Panc1 (cell line): ENCODE results near the gene ZNRF3. TPM values are rescaled to one million over a fixed set of nuclear protein-coding genes. Genes with fewer than 3 reads are reported as not detected.

Source experiments
- ATAC-seq: fragments of 200-7000 bp; cut with Tn5 transposase; 2 replicates; pipeline ENCODE4 v1.9.1; 2020; ENCODE audit warnings: mild to moderate bottlenecking, moderate library complexity
- Bru-seq: library from RNA; stranded (reverse); fragments of 400-500 nt; gene quantifications from one replicate; lab custom pipeline; 2021; lab: Mats Ljungman, UMichigan
- BruChase-seq, 2 experiments: library from RNA; stranded (reverse); fragments of 400-500 nt; gene quantifications; one replicate each; lab custom pipeline; 2021; lab: Mats Ljungman, UMichigan
- BruUV-seq: library from RNA; stranded (reverse); fragments of 400-500 nt; replicated peaks from 2 replicates; lab custom pipeline; 2021; lab: Mats Ljungman, UMichigan
- CTCF ChIA-PET: fragments of 300-600 bp; sonication (Branson Sonifier 250); formaldehyde crosslinking; loops from one replicate; lab custom pipeline; 2022; ENCODE audit warnings: antibody characterized with exemption; lab: Charles Lee
- POLR2A ChIA-PET: fragments of 300-600 bp; sonication (Branson Sonifier 250); formaldehyde crosslinking; loops from one replicate; lab custom pipeline; 2022; ENCODE audit warnings: antibody characterized with exemption; lab: Charles Lee
- DNase-seq: peaks from one replicate; pipeline ENCODE4 v3.0.0-alpha.2; 2010; ENCODE audit warnings: low read depth, low spot score
- H3K27ac ChIP-seq: 2 replicates; pipeline ENCODE4 v1.5.1; 2011; ENCODE audit warnings: mild to moderate bottlenecking, low read length, inconsistent platforms
- H3K27me3 ChIP-seq: fragments of 200-500 bp; sonication (Bioruptor generic); 2 replicates; pipeline ENCODE4 v1.6.0; 2014; ENCODE audit warnings: low read length, inconsistent platforms; ENCODE audit not compliant: control insufficient read depth, insufficient read depth
- H3K36me3 ChIP-seq: fragments of 200-500 bp; sonication (Bioruptor generic); 2 replicates; pipeline ENCODE4 v1.5.1; 2014; ENCODE audit warnings: inconsistent platforms, mild to moderate bottlenecking, low read length, moderate library complexity; ENCODE audit not compliant: control insufficient read depth, insufficient read depth
- H3K4me1 ChIP-seq: 2 replicates; pipeline ENCODE4 v1.5.1; 2011; ENCODE audit warnings: inconsistent platforms, mild to moderate bottlenecking, low read length, moderate library complexity; ENCODE audit not compliant: control insufficient read depth, insufficient read depth
- H3K4me3 ChIP-seq, 2 experiments: 2 replicates each; pipeline ENCODE4 v1.5.1; 2011 to 2012; ENCODE audit warnings: low read depth in 2 of 2, low read length in 2 of 2, mild to moderate bottlenecking in 2 of 2, inconsistent platforms in 1 of 2, moderate library complexity in 1 of 2
- H3K9me3 ChIP-seq: fragments of 200-500 bp; sonication (Bioruptor generic); 2 replicates; pipeline ENCODE4 v1.5.1; 2014; ENCODE audit warnings: low read depth, mild to moderate bottlenecking, inconsistent platforms, low read length, moderate library complexity; ENCODE audit not compliant: control insufficient read depth, insufficient read depth
- POLR2AphosphoS5 ChIP-seq: IDR thresholded peaks from 2 replicates; pipeline ENCODE4 v1.6.1; 2012; ENCODE audit warnings: mild to moderate bottlenecking, low read depth, low read length, moderate library complexity
- REST ChIP-seq, 2 experiments: IDR thresholded peaks; 2 replicates each; pipeline ENCODE4 v1.6.1; 2011 to 2012; ENCODE audit warnings: low read depth in 2 of 2, control low read depth in 1 of 2, low read length in 1 of 2, mild to moderate bottlenecking in 1 of 2, moderate library complexity in 1 of 2; ENCODE audit not compliant: insufficient read depth in 1 of 2
- SIN3A ChIP-seq: IDR thresholded peaks from 2 replicates; pipeline ENCODE4 v1.6.1; 2012; ENCODE audit warnings: low read depth, mild to moderate bottlenecking, low read length, moderate library complexity, borderline replicate concordance; ENCODE audit not compliant: insufficient read depth
- TCF7L2 ChIP-seq: IDR thresholded peaks from 2 replicates; pipeline ENCODE4 v1.6.1; 2011; ENCODE audit warnings: mild to moderate bottlenecking, low read depth, low read length, inconsistent platforms
- in situ Hi-C: cut with HindIII; loops from 2 replicates; pipeline ENCODE4 v1.10.0; 2016; ENCODE audit warnings: low sequenced_read_pairs, low pct_unique_long_range_greater_than_20kb
- intact Hi-C: fragments of 100-400 bp; cut with micrococcal nuclease; formaldehyde crosslinking; loops from one replicate; pipeline ENCODE4 v1.10.0; 2022; ENCODE audit not compliant: unreplicated experiment
- long read RNA-seq: library from polyadenylated mRNA; unstranded; transcript quantifications from one replicate; pipeline ENCODE4 v2.0.0, GENCODE V29; 2021; ENCODE audit not compliant: unreplicated experiment
- polyA plus RNA-seq: library from polyadenylated mRNA; unstranded; fragments of >200 nt; gene quantifications from one replicate; pipeline ENCODE4 v1.2.1, GENCODE V29; 2012; ENCODE audit warnings: missing spikeins; ENCODE audit not compliant: insufficient read length
- total RNA-seq: library from RNA; stranded (reverse); gene quantifications from one replicate; pipeline ENCODE4 v1.2.1, GENCODE V29; 2021; ENCODE audit not compliant: unreplicated experiment
- TF ChIP-seq, protein P1 (sequence below): fragments of 450-650 bp; IDR thresholded peaks from 2 replicates; pipeline ENCODE4 v1.5.1; 2017; ENCODE audit warnings: mild to moderate bottlenecking

ZNRF3 gene
- total RNA-seq (7.3 TPM), Bru-seq, nascent RNA (percentile 63 among the genes with signal in this experiment), BruChase-seq, experiment 1, labeled RNA remaining after a 2-hour chase (percentile 62 among the genes with signal in this experiment), BruChase-seq, experiment 2, labeled RNA remaining after a 6-hour chase (percentile 64 among the genes with signal in this experiment)
- polyA plus RNA-seq = 5.3 TPM
- long read RNA-seq, full-length matches to known transcripts = 13 of 37 reads
- long read RNA-seq, partial matches to known transcripts = 15 of 37 reads
- long read RNA-seq, other reads (novel, unspliced or antisense) = 9 of 37 reads

GRCh38 chr22:28882878-28883656, at the start of gene ZNRF3:
Gene ZNRF3, plus strand, starts transcription at chr22:28883572. Its CDS starts 195 bp downstream, at chr22:28883767.
- Histone ChIP-seq H3K4me3 (peak within 1 kb of the TSS; percentile 56 to 74), H3K4me1 (peaks cover 14% of the 10 kb centered on the region), H3K27me3 (no peaks in the 10 kb centered on the region), H3K36me3 (no peaks in the 10 kb centered on the region), H3K9me3 (no peaks in the 10 kb centered on the region), H3K27ac (peak within 1 kb of the TSS; percentile 40)
- no peak for DNase-seq
- in situ Hi-C loops (no loop called here), intact Hi-C loops (no loop called here)
- POLR2A ChIA-PET = interaction anchor here (0.6 to 0.7 kb wide), 2 partner anchors 29 to 772 kb away, joined by 4 to 7 read pairs; no protein-coding TSS in a partner anchor
- ATAC-seq = peak; percentile 91
- no TSS peak for BruUV-seq
- CTCF ChIA-PET = interaction anchor here (0.7 kb wide), 2 partner anchors 118 to 767 kb away, joined by 4 to 5 read pairs; no protein-coding TSS in a partner anchor
- TF ChIP-seq REST (IDR thresholded peaks at IDR 0.05; ENCODE audit: insufficient read depth in 1 of 2, low read depth in 2 of 2, low read length in 1 of 2) (no peak), POLR2AphosphoS5 (peak; percentile 52; the same call in 1 of the 2 replicates), SIN3A (no peak), TCF7L2 (peak; percentile 97)
- TF ChIP-seq, protein P1, sequence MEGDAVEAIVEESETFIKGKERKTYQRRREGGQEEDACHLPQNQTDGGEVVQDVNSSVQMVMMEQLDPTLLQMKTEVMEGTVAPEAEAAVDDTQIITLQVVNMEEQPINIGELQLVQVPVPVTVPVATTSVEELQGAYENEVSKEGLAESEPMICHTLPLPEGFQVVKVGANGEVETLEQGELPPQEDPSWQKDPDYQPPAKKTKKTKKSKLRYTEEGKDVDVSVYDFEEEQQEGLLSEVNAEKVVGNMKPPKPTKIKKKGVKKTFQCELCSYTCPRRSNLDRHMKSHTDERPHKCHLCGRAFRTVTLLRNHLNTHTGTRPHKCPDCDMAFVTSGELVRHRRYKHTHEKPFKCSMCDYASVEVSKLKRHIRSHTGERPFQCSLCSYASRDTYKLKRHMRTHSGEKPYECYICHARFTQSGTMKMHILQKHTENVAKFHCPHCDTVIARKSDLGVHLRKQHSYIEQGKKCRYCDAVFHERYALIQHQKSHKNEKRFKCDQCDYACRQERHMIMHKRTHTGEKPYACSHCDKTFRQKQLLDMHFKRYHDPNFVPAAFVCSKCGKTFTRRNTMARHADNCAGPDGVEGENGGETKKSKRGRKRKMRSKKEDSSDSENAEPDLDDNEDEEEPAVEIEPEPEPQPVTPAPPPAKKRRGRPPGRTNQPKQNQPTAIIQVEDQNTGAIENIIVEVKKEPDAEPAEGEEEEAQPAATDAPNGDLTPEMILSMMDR = no peak

DNA sequence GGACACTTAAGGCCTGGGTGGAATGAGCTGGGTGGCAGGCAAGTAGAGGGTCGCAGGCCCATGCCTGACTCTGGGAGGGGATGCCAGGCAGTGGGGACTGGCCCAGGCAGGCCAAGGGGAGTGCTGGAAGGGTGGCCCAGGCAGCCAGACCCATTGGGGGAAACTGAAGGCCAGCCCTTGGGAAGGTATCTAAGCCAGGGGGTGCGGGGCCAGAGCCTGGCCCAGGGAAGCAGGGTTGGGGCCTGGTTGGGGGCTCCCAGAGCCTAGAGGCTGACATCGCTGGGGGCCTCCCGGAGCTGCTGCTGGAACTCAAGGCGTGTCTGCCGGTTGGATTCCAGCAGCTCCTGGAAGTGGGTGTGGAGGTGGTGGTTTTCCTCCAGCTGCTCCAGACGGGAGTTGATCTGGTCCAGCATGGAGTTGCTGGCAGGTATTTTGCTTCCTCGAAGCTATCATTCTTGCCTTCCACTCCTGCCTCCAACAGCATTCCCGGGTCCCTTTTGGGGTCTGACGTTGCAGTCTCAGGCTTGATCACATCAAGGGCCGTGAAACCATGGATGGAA, 47.7 kb upstream of the ZNRF3 start:
- in situ Hi-C loops (no loop called here), intact Hi-C loops (no loop called here)
- no peaks in the 10 kb centered on the region for H3K4me1 ChIP-seq
- no peaks in the 10 kb centered on the region for H3K36me3 ChIP-seq
- H3K27ac ChIP-seq = no peak overlapping the region
- no TSS peak for BruUV-seq
- no peak for DNase-seq
- no peak overlapping the region for H3K4me3 ChIP-seq
- POLR2A ChIA-PET = no interaction called here
- CTCF ChIA-PET = no interaction called here
- no peak for ATAC-seq
- TF ChIP-seq, protein P1 = no peak
- TF ChIP-seq REST (IDR thresholded peaks at IDR 0.05; ENCODE audit: insufficient read depth in 1 of 2, low read depth in 2 of 2, low read length in 1 of 2) (no peak), POLR2AphosphoS5 (no peak), SIN3A (no peak), TCF7L2 (no peak)
- no peaks in the 10 kb centered on the region for H3K27me3 ChIP-seq
- H3K9me3 ChIP-seq = no peaks in the 10 kb centered on the region
